H1 (cell line): ENCODE results near the gene ETS1. TPM values are rescaled to one million over a fixed set of nuclear protein-coding genes. Genes with fewer than 3 reads are reported as not detected.

Experiments used
- CTCF ChIA-PET: fragments of 300-600 bp; sonication (Branson Sonifier 250); formaldehyde crosslinking; loops from one replicate; lab custom pipeline; 2021; ENCODE audit not compliant: partially characterized antibody; lab: Charles Lee
- POLR2A ChIA-PET: fragments of 300-600 bp; sonication (Branson Sonifier 250); formaldehyde crosslinking; loops from one replicate; lab custom pipeline; 2021; ENCODE audit warnings: inconsistent platforms; ENCODE audit not compliant: partially characterized antibody; lab: Charles Lee
- DNase-seq, 2 experiments: peaks; one replicate each; pipeline versions ENCODE4 v3.0.0 to v3.0.0-alpha.2; 2010 to 2022; ENCODE audit warnings: low spot score in 2 of 2, low read depth in 1 of 2, mixed read lengths in 1 of 2
- FAIRE-seq: peaks from 2 replicates; lab custom pipeline; 2011; peaks lifted over from hg19 to GRCh38; lab: Jason Lieb, UNC
- H2AFZ ChIP-seq: 2 replicates; pipeline ENCODE4 v1.8.1; 2012; ENCODE audit warnings: low read length, inconsistent platforms
- H2AK5ac ChIP-seq: 2 replicates; pipeline ENCODE4 v1.6.1; 2013; ENCODE audit warnings: low read depth, low read length
- H2BK120ac ChIP-seq: replicated peaks from 2 replicates; pipeline ENCODE3; 2013; ENCODE audit warnings: low read depth, low read length, inconsistent platforms
- H2BK12ac ChIP-seq: 2 replicates; pipeline ENCODE4 v1.6.1; 2013; ENCODE audit warnings: low read depth, low read length
- H2BK15ac ChIP-seq: 2 replicates; pipeline ENCODE4 v1.6.1; 2013; ENCODE audit warnings: low read length
- H2BK20ac ChIP-seq: 2 replicates; pipeline ENCODE4 v1.6.1; 2013; ENCODE audit warnings: low read length
- H2BK5ac ChIP-seq: 2 replicates; pipeline ENCODE4 v1.6.1; 2013; ENCODE audit warnings: low read depth, low read length
- H3K14ac ChIP-seq: 2 replicates; pipeline ENCODE4 v1.6.1; 2013; ENCODE audit warnings: inconsistent platforms; ENCODE audit not compliant: insufficient read length
- H3K18ac ChIP-seq: 2 replicates; pipeline ENCODE4 v1.6.1; 2013; ENCODE audit warnings: low read length; ENCODE audit errors: extremely low read depth
- H3K23ac ChIP-seq: 2 replicates; pipeline ENCODE4 v1.6.1; 2013; ENCODE audit warnings: inconsistent platforms; ENCODE audit not compliant: insufficient read length
- H3K23me2 ChIP-seq: 2 replicates; pipeline ENCODE4 v1.6.1; 2013; ENCODE audit warnings: low read depth, low read length
- H3K27ac ChIP-seq: 2 replicates; pipeline ENCODE4 v1.6.1; 2011; ENCODE audit warnings: low read depth, low read length, inconsistent platforms
- H3K27me3 ChIP-seq, 4 experiments: replicated peaks in 1 of 4; 1 replicate in 1 of 4; 2 replicates in 3 of 4; pipeline versions ENCODE4 v1.6.1 to v1.8.1; 2011 to 2013; ENCODE audit warnings: low read length in 3 of 4, mild to moderate bottlenecking in 3 of 4, inconsistent platforms in 2 of 4, mixed read lengths in 2 of 4, moderate library complexity in 1 of 4; ENCODE audit not compliant: control insufficient read depth in 3 of 4, insufficient read depth in 3 of 4; ENCODE audit errors: extremely low read depth in 1 of 4
- H3K36me3 ChIP-seq, 4 experiments: 2 replicates each; pipeline versions ENCODE4 v1.6.1 to v1.8.1; 2011 to 2013; ENCODE audit warnings: mild to moderate bottlenecking in 4 of 4, low read length in 3 of 4, moderate library complexity in 2 of 4, control low read depth in 1 of 4, inconsistent platforms in 1 of 4; ENCODE audit not compliant: insufficient read depth in 4 of 4, control insufficient read depth in 2 of 4
- H3K4ac ChIP-seq: replicated peaks from 2 replicates; pipeline ENCODE3; 2013; ENCODE audit warnings: low read length, low read depth, mixed read lengths, inconsistent platforms; ENCODE audit not compliant: insufficient read length
- H3K4me1 ChIP-seq, 4 experiments: replicated peaks in 1 of 4; 1 replicate in 1 of 4; 2 replicates in 3 of 4; pipeline versions ENCODE4 v1.6.1 to v1.8.1; 2011 to 2013; ENCODE audit warnings: low read length in 3 of 4, inconsistent platforms in 2 of 4, mixed read lengths in 1 of 4; ENCODE audit not compliant: insufficient read depth in 4 of 4, control insufficient read depth in 3 of 4
- H3K4me2 ChIP-seq, 2 experiments: 2 replicates each; pipeline versions ENCODE4 v1.6.1 to v1.8.1; 2011 to 2013; ENCODE audit warnings: low read depth in 2 of 2, low read length in 2 of 2, control low read depth in 1 of 2, inconsistent platforms in 1 of 2, mild to moderate bottlenecking in 1 of 2; ENCODE audit not compliant: insufficient read depth in 1 of 2
- H3K4me3 ChIP-seq, 4 experiments: fragments of 200-600, 300-600 bp in 1 of 4; sonication (generic), shearing (Covaris generic), sonication (Bioruptor Twin) in 1 of 4; 2 replicates each; pipeline versions ENCODE4 v1.5.1 to v1.8.1; 2011 to 2016; ENCODE audit warnings: low read length in 4 of 4, low read depth in 3 of 4, control low read depth in 2 of 4, inconsistent platforms in 2 of 4, mild to moderate bottlenecking in 2 of 4, mixed read lengths in 1 of 4, moderate library complexity in 1 of 4; ENCODE audit not compliant: insufficient read depth in 2 of 4; ENCODE audit errors: extremely low read depth in 1 of 4
- H3K56ac ChIP-seq: replicated peaks from 2 replicates; pipeline ENCODE3; 2013; ENCODE audit warnings: low read depth, mild to moderate bottlenecking, mixed read lengths, low read length, inconsistent platforms; ENCODE audit not compliant: insufficient read length
- H3K79me1 ChIP-seq: 2 replicates; pipeline ENCODE4 v1.6.1; 2013; ENCODE audit warnings: low read depth, low read length, control low read depth
- H3K79me2 ChIP-seq, 2 experiments: 2 replicates each; pipeline versions ENCODE4 v1.6.1 to v1.8.1; 2012 to 2013; ENCODE audit warnings: low read length in 2 of 2, mild to moderate bottlenecking in 2 of 2, inconsistent platforms in 1 of 2; ENCODE audit not compliant: insufficient read depth in 2 of 2, control insufficient read depth in 1 of 2
- H3K9ac ChIP-seq, 4 experiments: replicated peaks in 1 of 4; 1 replicate in 1 of 4; 2 replicates in 3 of 4; pipeline versions ENCODE4 v1.6.1 to v1.8.1; 2011 to 2013; ENCODE audit warnings: low read depth in 3 of 4, low read length in 3 of 4, control low read depth in 2 of 4, mild to moderate bottlenecking in 2 of 4, moderate library complexity in 2 of 4, inconsistent platforms in 1 of 4; ENCODE audit errors: extremely low read depth in 1 of 4
- H3K9me3 ChIP-seq, 2 experiments: 2 replicates each; pipeline versions ENCODE4 v1.6.1 to v1.8.1; 2012 to 2013; ENCODE audit warnings: mild to moderate bottlenecking in 2 of 2, moderate library complexity in 2 of 2, control low read depth in 1 of 2, inconsistent platforms in 1 of 2, low read depth in 1 of 2, low read length in 1 of 2, mixed read lengths in 1 of 2; ENCODE audit not compliant: insufficient read depth in 2 of 2
- H4K20me1 ChIP-seq, 2 experiments: replicated peaks in 1 of 2; 2 replicates each; pipeline versions ENCODE3 to v1.8.1; 2011 to 2013; ENCODE audit warnings: inconsistent platforms in 2 of 2, low read length in 2 of 2, mild to moderate bottlenecking in 1 of 2; ENCODE audit not compliant: insufficient read depth in 2 of 2, control insufficient read depth in 1 of 2
- H4K5ac ChIP-seq: 2 replicates; pipeline ENCODE4 v1.6.1; 2013; ENCODE audit warnings: low read length, low read depth, mixed read lengths, inconsistent platforms; ENCODE audit not compliant: insufficient read length
- H4K8ac ChIP-seq: 2 replicates; pipeline ENCODE4 v1.8.0; 2013; ENCODE audit warnings: mild to moderate bottlenecking, moderate library complexity, low read length, inconsistent platforms; ENCODE audit not compliant: insufficient read depth; ENCODE audit errors: extremely low read depth
- H4K91ac ChIP-seq: replicated peaks from 2 replicates; pipeline ENCODE3; 2013; ENCODE audit warnings: low read length, mixed read lengths, inconsistent platforms; ENCODE audit not compliant: insufficient read length
- CBX8 ChIP-seq: fragments of 300-800, 300-1000 bp; sonication (generic); IDR thresholded peaks from 2 replicates; pipeline ENCODE4 v1.7.1; 2016; ENCODE audit warnings: low read depth, low read length, borderline replicate concordance
- CHD1 ChIP-seq: IDR thresholded peaks from 2 replicates; pipeline ENCODE4 v1.6.1; 2012; ENCODE audit warnings: low read depth, low read length, improper control_type of control experiment
- CTBP2 ChIP-seq: IDR thresholded peaks from 2 replicates; pipeline ENCODE4 v1.7.0; 2011; ENCODE audit warnings: borderline replicate concordance, mild to moderate bottlenecking, moderate library complexity, mixed read lengths, low read length; ENCODE audit not compliant: insufficient read depth, insufficient read length
- GABPA ChIP-seq: IDR thresholded peaks from 2 replicates; pipeline ENCODE4 v1.6.1; 2011; ENCODE audit warnings: mild to moderate bottlenecking, low read length, moderate library complexity, borderline replicate concordance; ENCODE audit not compliant: insufficient read depth
- HDAC2 ChIP-seq, 2 experiments: fragments of 300-600 bp in 1 of 2; sonication (generic) in 1 of 2; IDR thresholded peaks; 2 replicates each; pipeline ENCODE4 v1.6.1; 2011 to 2012; ENCODE audit warnings: low read depth in 2 of 2, low read length in 2 of 2, mild to moderate bottlenecking in 2 of 2, moderate library complexity in 2 of 2, borderline replicate concordance in 1 of 2, inconsistent platforms in 1 of 2
- JUND ChIP-seq: IDR thresholded peaks from 2 replicates; pipeline ENCODE4 v1.6.1; 2011; ENCODE audit warnings: mild to moderate bottlenecking, improper control_type of control experiment, low read length
- KDM1A ChIP-seq: fragments of 200-600, 300-600 bp; sonication (generic); IDR thresholded peaks from 2 replicates; pipeline ENCODE4 v1.7.1; 2016; ENCODE audit warnings: mild to moderate bottlenecking, low read length, borderline replicate concordance
- KDM5A ChIP-seq: fragments of 200-600 bp; IDR thresholded peaks from 2 replicates; pipeline ENCODE4 v1.7.1; 2012; ENCODE audit warnings: mild to moderate bottlenecking, low read length, inconsistent platforms, mixed read lengths
- RBBP5 ChIP-seq: IDR thresholded peaks from 2 replicates; pipeline ENCODE4 v1.7.1; 2012; ENCODE audit warnings: low read depth, mild to moderate bottlenecking, inconsistent platforms, low read length, moderate library complexity, borderline replicate concordance
- TAF1 ChIP-seq: IDR thresholded peaks from 2 replicates; pipeline ENCODE4 v1.6.1; 2011; ENCODE audit warnings: mild to moderate bottlenecking, low read depth, low read length
- YY1 ChIP-seq: IDR thresholded peaks from 2 replicates; pipeline ENCODE4 v1.6.1; 2011; ENCODE audit warnings: low read depth, mild to moderate bottlenecking, low read length
- WGBS, 2 experiments: shearing (Covaris generic) in 1 of 2; methylation state at CpG; one replicate each; pipeline versions ENCODE4 v1.1.6 to v1.1.7; 2013 to 2015; ENCODE audit warnings: low lambda C conversion rate in 2 of 2, mixed read lengths in 2 of 2, inconsistent platforms in 1 of 2, low coverage in 1 of 2, missing lambda C conversion rate in 1 of 2; ENCODE audit not compliant: insufficient replicate concordance in 2 of 2, insufficient coverage in 1 of 2, insufficient read length in 1 of 2; ENCODE audit errors: extremely low coverage in 1 of 2, missing lambda C conversion rate in 1 of 2; 5-methylcytosine and 5-hydroxymethylcytosine counted together
- polyA plus RNA-seq, 7 experiments: library from polyadenylated mRNA; depleted of rRNA in 3 of 7; stranded (reverse) in 5 of 7; unstranded in 2 of 7; fragments of >200 nt in 5 of 7; fragments of 200-250 nt in 2 of 7; gene quantifications; 1 replicate in 5 of 7; 2 replicates in 1 of 7; 4 replicates in 1 of 7; pipeline versions ENCODE4 v1.2.1 to v1.2.3, GENCODE V29; 2011 to 2013; ENCODE audit warnings: missing spikeins in 2 of 7, mixed read lengths in 2 of 7
- total RNA-seq: library from RNA; stranded (reverse); fragmentation: NEBNext Ultra II Directional; extraction: Animal tissue kit (Norgen Biotek cat#: 25700); gene quantifications from 2 replicates; pipeline ENCODE4 v1.2.1, GENCODE V29; 2021
- TF ChIP-seq, protein P1 (sequence below): IDR thresholded peaks from 2 replicates; pipeline ENCODE4 v1.6.1; 2011; ENCODE audit warnings: low read depth, mild to moderate bottlenecking, low read length; ENCODE audit not compliant: insufficient read depth

ETS1 gene
- total and polyA plus RNA-seq, 2 of the 8 experiments (the other 6 are each of a cell fraction or from before 2014, with no cell fraction given) = 10.0 to 35.3 TPM

DNA sequence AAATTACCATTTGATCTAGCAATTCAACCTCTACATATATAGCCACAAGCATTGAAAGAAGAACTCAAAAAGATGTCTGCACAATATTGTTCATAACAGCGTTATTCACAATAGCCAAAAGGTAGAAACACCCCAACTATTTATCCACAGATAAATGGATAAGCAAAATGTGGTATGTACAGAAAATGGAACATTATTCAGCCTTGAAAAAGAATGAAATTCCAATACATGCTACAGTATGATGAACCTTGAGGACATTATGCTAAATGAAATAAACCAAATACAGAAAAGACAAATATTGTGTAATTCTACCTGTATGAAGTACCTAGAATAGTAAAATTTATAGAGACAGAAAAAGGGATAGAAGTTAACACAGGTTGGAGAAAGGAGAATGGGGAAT is 2.6 kb upstream of the ETS1 start:
- Histone ChIP-seq H3K14ac (no peak overlapping the region), H2BK20ac (no peak overlapping the region), H2AK5ac (no peak overlapping the region), H3K4me1 (peaks cover 1 to 23% (median 19%) of the 10 kb centered on the region in 4 experiments; a peak in 6 of 7 replicates), H3K56ac (no peak overlapping the region), H3K27ac (no peak overlapping the region), H3K79me1 (no peaks in the 10 kb centered on the region), H3K4ac (no peak overlapping the region), H3K79me2 (peaks cover 0 to 17% of the 10 kb centered on the region in 2 experiments; a peak in 2 of 4 replicates), H3K9me3 (no peaks in the 10 kb centered on the region), H2BK12ac (no peak overlapping the region), H3K4me3 (no peak overlapping the region), H2AFZ (no peak overlapping the region), H3K36me3 (no peaks in the 10 kb centered on the region), H4K5ac (no peak overlapping the region), H4K20me1 (no peaks in the 10 kb centered on the region), H3K23me2 (peaks cover 2% of the 10 kb centered on the region; the same call in 1 of the 2 replicates), H3K4me2 (no peak overlapping the region), H3K9ac (no peak overlapping the region), H2BK120ac (no peak overlapping the region), H2BK5ac (no peak overlapping the region), H3K23ac (no peak overlapping the region), H3K27me3 (no peaks in the 10 kb centered on the region; a peak in 1 of 7 replicates), H4K8ac (no peak overlapping the region), H4K91ac (no peak overlapping the region), H2BK15ac (no peak overlapping the region), H3K18ac (no peak overlapping the region)
- WGBS, 2 experiments = 83% methylated on average over 1 of the region's 1 CpG; no CpG with 5 or more reads in 1 of the 2 experiments
- no peak for TF ChIP-seq KDM5A
- no peak for TF ChIP-seq KDM1A
- no peak for TF ChIP-seq CHD1
- no peak for TF ChIP-seq TAF1
- TF ChIP-seq CBX8 = no peak
- TF ChIP-seq YY1 = no peak
- TF ChIP-seq, protein P1, sequence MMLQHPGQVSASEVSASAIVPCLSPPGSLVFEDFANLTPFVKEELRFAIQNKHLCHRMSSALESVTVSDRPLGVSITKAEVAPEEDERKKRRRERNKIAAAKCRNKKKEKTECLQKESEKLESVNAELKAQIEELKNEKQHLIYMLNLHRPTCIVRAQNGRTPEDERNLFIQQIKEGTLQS = no peak
- no peak for TF ChIP-seq CTBP2
- no peak for TF ChIP-seq GABPA
- no peak for TF ChIP-seq JUND
- TF ChIP-seq HDAC2 (IDR thresholded peaks at IDR 0.05; ENCODE audit: borderline replicate concordance in 1 of 2, low read depth in 2 of 2, low read length in 2 of 2) = no peak
- no peak for TF ChIP-seq RBBP5
- ChIA-PET CTCF (no interaction called here), POLR2A (no interaction called here)
- no peak for DNase-seq
- no peak for FAIRE-seq
